RWPE1 (cell line): Measurements from ENCODE around the gene ISOC2.
"Not testable (repeated sequence)": the region's sequence is repeated elsewhere in the genome, so short reads cannot be mapped to it uniquely, and the experiment has no call there.

ENCODE experiments used
- CTCF ChIA-PET: fragments of 350-600 bp; sonication (Branson Sonifier 250); formaldehyde crosslinking; extraction: SDS; loops from one replicate; lab custom pipeline; 2021; lab: Yijun Ruan, JAX
- POLR2A ChIA-PET: fragments of 400-600 bp; formaldehyde crosslinking; extraction: SDS; loops from one replicate; lab custom pipeline; 2020; ENCODE audit warnings: antibody characterized with exemption; ENCODE audit not compliant: low non-redundant PET; lab: Yijun Ruan, JAX
- DNase-seq: peaks from one replicate; pipeline ENCODE4 v3.0.0; 2012; ENCODE audit warnings: low spot score
- H3K27ac ChIP-seq: fragments of 450-650 bp; 2 replicates; pipeline ENCODE4 v1.5.1; 2017
- CTCF ChIP-seq: fragments of 450-650 bp; conservative IDR thresholded peaks from 2 replicates; pipeline ENCODE4 v1.5.1; 2017; ENCODE audit warnings: low read depth, mild to moderate bottlenecking

The ISOC2 gene

GRCh38 chr19:55433292-55433691 is 28.1 kb downstream of the ISOC2 start:
- no peak for DNase-seq
- no peak for TF ChIP-seq CTCF
- ChIA-PET POLR2A (no interaction called here), CTCF (no interaction called here)
- H3K27ac ChIP-seq, result no peak overlapping the region

- DNase-seq, result no peak
- POLR2A ChIA-PET, result no interaction called here
- H3K27ac ChIP-seq, result no peak overlapping the region
- CTCF ChIA-PET, result no interaction called here
- TF ChIP-seq CTCF, result no peak
These were observed 29.0 kb downstream of the ISOC2 start for GRCh38 chr19:55432241-55432959.

GRCh38 chr19:55431183-55431582 is 30.3 kb downstream of the ISOC2 start:
- no peak for DNase-seq
- H3K27ac ChIP-seq, result no peak overlapping the region
- CTCF ChIA-PET, result no interaction called here
- TF ChIP-seq CTCF, result no peak
- POLR2A ChIA-PET, result no interaction called here

- DNase-seq, result no peak
- ChIA-PET POLR2A (no interaction called here), CTCF (no interaction called here)
- TF ChIP-seq CTCF, result no peak
- no peak overlapping the region for H3K27ac ChIP-seq
These were observed 35.4 kb downstream of the ISOC2 start for GRCh38 chr19:55426042-55426441.

- H3K27ac ChIP-seq, result no peak overlapping the region
- POLR2A ChIA-PET, result no interaction called here
- no peak for TF ChIP-seq CTCF
These were observed 36.9 kb downstream of the ISOC2 start for GRCh38 chr19:55424518-55424917.

GRCh38 chr19:55423225-55424005 is 38.0 kb downstream of the ISOC2 start:
- ChIA-PET CTCF (interaction anchor here (0.6 kb wide), 2 partner anchors 274 to 282 kb away, joined by 3 to 4 read pairs; partner anchors contain the start of gene TNNT1), POLR2A (no interaction called here)
- no peak for TF ChIP-seq CTCF
- H3K27ac ChIP-seq, result no peak overlapping the region
- DNase-seq, result no peak

More at GRCh38 chr19:55424518-55424917, 36.9 kb downstream of the ISOC2 start:
- no peak for DNase-seq
- CTCF ChIA-PET, result interaction anchor here (0.6 kb wide), 1 partner anchor 122 kb away, joined by 3 read pairs; no protein-coding TSS in a partner anchor

- CTCF ChIA-PET, POLR2A ChIA-PET, DNase-seq, H3K27ac ChIP-seq: not testable (repeated sequence)
These were observed 40.2 kb downstream of the ISOC2 start for GRCh38 chr19:55421281-55421680.
